WTC11 (cell line): ENCODE measurements around the gene FHIT. TPM values are rescaled to one million over a fixed set of nuclear protein-coding genes. Genes with fewer than 3 reads are reported as not detected.
A peak's percentile ranks its signal among the peaks of the same experiment; 100 is the strongest.

Source experiments
- ATAC-seq: fragments of 200-7000 bp; cut with Tn5 transposase; 2 replicates; pipeline ENCODE4 v1.10.0; 2021; ENCODE audit warnings: mild to moderate bottlenecking, moderate library complexity
- CTCF ChIA-PET: fragments of 300-600 bp; sonication (Branson Sonifier 250); formaldehyde crosslinking; loops from one replicate; lab custom pipeline; 2021; ENCODE audit warnings: antibody characterized with exemption; lab: Charles Lee
- POLR2A ChIA-PET: fragments of 350-600 bp; sonication (Branson Sonifier 250); formaldehyde crosslinking; loops from one replicate; lab custom pipeline; 2021; ENCODE audit warnings: antibody characterized with exemption; lab: Charles Lee
- DNase-seq: peaks from one replicate; pipeline ENCODE4 v3.0.0; 2021; ENCODE audit warnings: low spot score
- H3K27ac Mint-ChIP-seq: 2 replicates; pipeline ENCODE4 v1.8.0; 2021; ENCODE audit warnings: mixed read lengths
- H3K27me3 Mint-ChIP-seq: 2 replicates; pipeline ENCODE4 v1.8.0; 2021; ENCODE audit warnings: low read depth, mild to moderate bottlenecking, moderate library complexity, mixed read lengths
- H3K36me3 Mint-ChIP-seq: 2 replicates; pipeline ENCODE4 v1.8.0; 2021; ENCODE audit warnings: mixed read lengths
- H3K4me1 Mint-ChIP-seq: 2 replicates; pipeline ENCODE4 v1.8.0; 2022; ENCODE audit warnings: mixed read lengths
- H3K4me3 Mint-ChIP-seq: 2 replicates; pipeline ENCODE4 v1.8.0; 2021; ENCODE audit warnings: mild to moderate bottlenecking, moderate library complexity, mixed read lengths
- H3K9me3 Mint-ChIP-seq: 2 replicates; pipeline ENCODE4 v1.8.0; 2021; ENCODE audit warnings: mixed read lengths
- EMX1 ChIP-seq: fragments of 250-450 bp; sonication (Bioruptor Pico); IDR thresholded peaks from 2 replicates; pipeline ENCODE4 v1.8.0; 2021; ENCODE audit warnings: mild to moderate bottlenecking
- FOXJ3 ChIP-seq: sonication (generic); formaldehyde crosslinking; IDR thresholded peaks from 2 replicates; pipeline ENCODE4 v1.9.0; 2021; ENCODE audit warnings: missing genetic modification reagents, mild to moderate bottlenecking, borderline replicate concordance
- NFE2L1 ChIP-seq: sonication (generic); formaldehyde crosslinking; IDR thresholded peaks from 2 replicates; pipeline ENCODE4 v1.8.1; 2023; ENCODE audit warnings: missing genetic modification reagents
- RELA ChIP-seq: sonication (generic); formaldehyde crosslinking; IDR thresholded peaks from 2 replicates; pipeline ENCODE4 v1.8.1; 2022; ENCODE audit warnings: missing genetic modification reagents, mild to moderate bottlenecking, borderline replicate concordance
- SMAD4 ChIP-seq: sonication (generic); formaldehyde crosslinking; IDR thresholded peaks from 2 replicates; pipeline ENCODE4 v1.8.0; 2022; ENCODE audit warnings: mild to moderate bottlenecking, missing genetic modification reagents
- SOX15 ChIP-seq: fragments of 250-450 bp; sonication (Bioruptor Pico); IDR thresholded peaks from 2 replicates; pipeline ENCODE4 v1.9.0; 2021; ENCODE audit warnings: mild to moderate bottlenecking
- TEAD1 ChIP-seq: sonication (generic); formaldehyde crosslinking; IDR thresholded peaks from 2 replicates; pipeline ENCODE4 v1.8.0; 2022; ENCODE audit warnings: mild to moderate bottlenecking, missing genetic modification reagents
- ZNF121 ChIP-seq: sonication (generic); formaldehyde crosslinking; IDR thresholded peaks from 2 replicates; pipeline ENCODE4 v1.8.0; 2023; ENCODE audit warnings: missing genetic modification reagents
- ZNF317 ChIP-seq: sonication (generic); formaldehyde crosslinking; IDR thresholded peaks from 2 replicates; pipeline ENCODE4 v1.8.1; 2023; ENCODE audit warnings: low read depth, mild to moderate bottlenecking, moderate library complexity, missing genetic modification reagents, borderline replicate concordance
- ZNF396 ChIP-seq: fragments of 250-450 bp; sonication (Bioruptor Pico); IDR thresholded peaks from 2 replicates; pipeline ENCODE4 v1.8.0; 2021; ENCODE audit warnings: mild to moderate bottlenecking, moderate library complexity, borderline replicate concordance
- ZNF423 ChIP-seq: fragments of 250-450 bp; sonication (Bioruptor Pico); IDR thresholded peaks from 2 replicates; pipeline ENCODE4 v2.1.2; 2022; ENCODE audit warnings: mild to moderate bottlenecking, moderate library complexity
- total RNA-seq: library from RNA; stranded (reverse); gene quantifications from 3 replicates; pipeline ENCODE4 v1.2.3, GENCODE V29; 2021
- TF ChIP-seq, protein P1 (sequence below): sonication (generic); formaldehyde crosslinking; conservative IDR thresholded peaks from 2 replicates; pipeline ENCODE4 v1.8.1; 2023; ENCODE audit warnings: mild to moderate bottlenecking, low read depth, missing genetic modification reagents, moderate library complexity
- TF ChIP-seq, protein P2 (sequence below): sonication (generic); formaldehyde crosslinking; IDR thresholded peaks from 2 replicates; pipeline ENCODE4 v1.8.1; 2023; ENCODE audit warnings: mild to moderate bottlenecking, moderate library complexity, missing genetic modification reagents
- TF ChIP-seq, protein P3 (sequence below): sonication (generic); formaldehyde crosslinking; IDR thresholded peaks from 2 replicates; pipeline ENCODE4 v1.8.1; 2022; ENCODE audit warnings: low read depth, mild to moderate bottlenecking, moderate library complexity, missing genetic modification reagents, borderline replicate concordance
- TF ChIP-seq, protein P4 (sequence below): sonication (generic); formaldehyde crosslinking; IDR thresholded peaks from 2 replicates; pipeline ENCODE4 v1.8.1; 2022; ENCODE audit warnings: mild to moderate bottlenecking, missing genetic modification reagents, moderate library complexity, borderline replicate concordance
- TF ChIP-seq, protein P5 (sequence below): sonication (generic); formaldehyde crosslinking; IDR thresholded peaks from 2 replicates; pipeline ENCODE4 v1.8.0; 2022; ENCODE audit warnings: mild to moderate bottlenecking, missing genetic modification reagents
- TF ChIP-seq, protein P6 (sequence below): sonication (generic); formaldehyde crosslinking; IDR thresholded peaks from 2 replicates; pipeline ENCODE4 v1.8.1; 2023; ENCODE audit warnings: mild to moderate bottlenecking, missing genetic modification reagents
- TF ChIP-seq, protein P7 (sequence below): fragments of 250-450 bp; sonication (Bioruptor Pico); IDR thresholded peaks from 2 replicates; pipeline ENCODE4 v1.9.0; 2021; ENCODE audit warnings: mild to moderate bottlenecking

Gene FHIT
- total RNA-seq, 1 experiment from 2014 or later, result 2.6 TPM

DNA sequence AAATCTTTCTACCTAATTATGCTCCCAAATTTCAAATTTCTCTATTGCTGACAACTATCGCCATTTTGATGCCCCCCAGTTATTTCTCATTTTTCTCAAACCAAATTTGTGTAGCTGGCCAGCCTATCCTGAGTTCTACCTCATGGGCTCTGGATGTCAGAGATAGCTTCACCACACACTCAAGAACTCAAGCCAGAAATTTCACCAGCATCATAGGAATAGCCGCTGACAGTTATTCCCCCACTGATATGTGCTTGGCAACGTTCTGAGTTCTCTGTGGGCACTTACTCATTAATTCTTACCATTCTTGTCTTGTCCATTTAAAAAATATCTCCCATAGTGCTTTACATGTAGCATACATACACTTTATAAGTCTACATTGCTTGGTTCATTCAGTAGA lies 264.7 kb downstream of the FHIT start:
- H3K27ac Mint-ChIP-seq, result no peak overlapping the region
- TF ChIP-seq FOXJ3 (CRISPR knock-in tag) (no peak), ZNF121 (CRISPR knock-in tag) (no peak), NFE2L1 (CRISPR knock-in tag) (no peak), SMAD4 (CRISPR knock-in tag) (no peak), TEAD1 (no peak), ZNF423 (CRISPR knock-in tag) (no peak), EMX1 (CRISPR knock-in tag) (no peak), RELA (no peak)
- TF ChIP-seq, protein P1, sequence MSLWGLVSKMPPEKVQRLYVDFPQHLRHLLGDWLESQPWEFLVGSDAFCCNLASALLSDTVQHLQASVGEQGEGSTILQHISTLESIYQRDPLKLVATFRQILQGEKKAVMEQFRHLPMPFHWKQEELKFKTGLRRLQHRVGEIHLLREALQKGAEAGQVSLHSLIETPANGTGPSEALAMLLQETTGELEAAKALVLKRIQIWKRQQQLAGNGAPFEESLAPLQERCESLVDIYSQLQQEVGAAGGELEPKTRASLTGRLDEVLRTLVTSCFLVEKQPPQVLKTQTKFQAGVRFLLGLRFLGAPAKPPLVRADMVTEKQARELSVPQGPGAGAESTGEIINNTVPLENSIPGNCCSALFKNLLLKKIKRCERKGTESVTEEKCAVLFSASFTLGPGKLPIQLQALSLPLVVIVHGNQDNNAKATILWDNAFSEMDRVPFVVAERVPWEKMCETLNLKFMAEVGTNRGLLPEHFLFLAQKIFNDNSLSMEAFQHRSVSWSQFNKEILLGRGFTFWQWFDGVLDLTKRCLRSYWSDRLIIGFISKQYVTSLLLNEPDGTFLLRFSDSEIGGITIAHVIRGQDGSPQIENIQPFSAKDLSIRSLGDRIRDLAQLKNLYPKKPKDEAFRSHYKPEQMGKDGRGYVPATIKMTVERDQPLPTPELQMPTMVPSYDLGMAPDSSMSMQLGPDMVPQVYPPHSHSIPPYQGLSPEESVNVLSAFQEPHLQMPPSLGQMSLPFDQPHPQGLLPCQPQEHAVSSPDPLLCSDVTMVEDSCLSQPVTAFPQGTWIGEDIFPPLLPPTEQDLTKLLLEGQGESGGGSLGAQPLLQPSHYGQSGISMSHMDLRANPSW (CRISPR knock-in tag), result no peak
- TF ChIP-seq, protein P2, sequence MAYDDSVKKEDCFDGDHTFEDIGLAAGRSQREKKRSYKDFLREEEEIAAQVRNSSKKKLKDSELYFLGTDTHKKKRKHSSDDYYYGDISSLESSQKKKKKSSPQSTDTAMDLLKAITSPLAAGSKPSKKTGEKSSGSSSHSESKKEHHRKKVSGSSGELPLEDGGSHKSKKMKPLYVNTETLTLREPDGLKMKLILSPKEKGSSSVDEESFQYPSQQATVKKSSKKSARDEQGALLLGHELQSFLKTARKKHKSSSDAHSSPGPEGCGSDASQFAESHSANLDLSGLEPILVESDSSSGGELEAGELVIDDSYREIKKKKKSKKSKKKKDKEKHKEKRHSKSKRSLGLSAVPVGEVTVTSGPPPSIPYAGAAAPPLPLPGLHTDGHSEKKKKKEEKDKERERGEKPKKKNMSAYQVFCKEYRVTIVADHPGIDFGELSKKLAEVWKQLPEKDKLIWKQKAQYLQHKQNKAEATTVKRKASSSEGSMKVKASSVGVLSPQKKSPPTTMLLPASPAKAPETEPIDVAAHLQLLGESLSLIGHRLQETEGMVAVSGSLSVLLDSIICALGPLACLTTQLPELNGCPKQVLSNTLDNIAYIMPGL (CRISPR knock-in tag), result no peak
- TF ChIP-seq, protein P3, sequence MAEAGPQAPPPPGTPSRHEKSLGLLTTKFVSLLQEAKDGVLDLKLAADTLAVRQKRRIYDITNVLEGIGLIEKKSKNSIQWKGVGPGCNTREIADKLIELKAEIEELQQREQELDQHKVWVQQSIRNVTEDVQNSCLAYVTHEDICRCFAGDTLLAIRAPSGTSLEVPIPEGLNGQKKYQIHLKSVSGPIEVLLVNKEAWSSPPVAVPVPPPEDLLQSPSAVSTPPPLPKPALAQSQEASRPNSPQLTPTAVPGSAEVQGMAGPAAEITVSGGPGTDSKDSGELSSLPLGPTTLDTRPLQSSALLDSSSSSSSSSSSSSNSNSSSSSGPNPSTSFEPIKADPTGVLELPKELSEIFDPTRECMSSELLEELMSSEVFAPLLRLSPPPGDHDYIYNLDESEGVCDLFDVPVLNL (CRISPR knock-in tag), result no peak
- TF ChIP-seq, protein P4, sequence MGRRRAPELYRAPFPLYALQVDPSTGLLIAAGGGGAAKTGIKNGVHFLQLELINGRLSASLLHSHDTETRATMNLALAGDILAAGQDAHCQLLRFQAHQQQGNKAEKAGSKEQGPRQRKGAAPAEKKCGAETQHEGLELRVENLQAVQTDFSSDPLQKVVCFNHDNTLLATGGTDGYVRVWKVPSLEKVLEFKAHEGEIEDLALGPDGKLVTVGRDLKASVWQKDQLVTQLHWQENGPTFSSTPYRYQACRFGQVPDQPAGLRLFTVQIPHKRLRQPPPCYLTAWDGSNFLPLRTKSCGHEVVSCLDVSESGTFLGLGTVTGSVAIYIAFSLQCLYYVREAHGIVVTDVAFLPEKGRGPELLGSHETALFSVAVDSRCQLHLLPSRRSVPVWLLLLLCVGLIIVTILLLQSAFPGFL (CRISPR knock-in tag), result no peak
- TF ChIP-seq, protein P5, sequence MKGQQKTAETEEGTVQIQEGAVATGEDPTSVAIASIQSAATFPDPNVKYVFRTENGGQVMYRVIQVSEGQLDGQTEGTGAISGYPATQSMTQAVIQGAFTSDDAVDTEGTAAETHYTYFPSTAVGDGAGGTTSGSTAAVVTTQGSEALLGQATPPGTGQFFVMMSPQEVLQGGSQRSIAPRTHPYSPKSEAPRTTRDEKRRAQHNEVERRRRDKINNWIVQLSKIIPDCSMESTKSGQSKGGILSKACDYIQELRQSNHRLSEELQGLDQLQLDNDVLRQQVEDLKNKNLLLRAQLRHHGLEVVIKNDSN, result no peak
- TF ChIP-seq, all 79 proteins: peak for 0
- CTCF ChIA-PET, result no interaction called here
- ATAC-seq (no peak), DNase-seq (no peak)
- Mint-ChIP-seq H3K4me1 (0 out of 2 replicates have a peak, but pooled peaks cover 3% of the 10 kb centered on the region), H3K36me3 (peaks cover 45% of the 10 kb centered on the region), H3K4me3 (no peak overlapping the region), H3K27me3 (no peaks in the 10 kb centered on the region), H3K9me3 (peaks cover 61% of the 10 kb centered on the region)
- POLR2A ChIA-PET, result no interaction called here

DNA sequence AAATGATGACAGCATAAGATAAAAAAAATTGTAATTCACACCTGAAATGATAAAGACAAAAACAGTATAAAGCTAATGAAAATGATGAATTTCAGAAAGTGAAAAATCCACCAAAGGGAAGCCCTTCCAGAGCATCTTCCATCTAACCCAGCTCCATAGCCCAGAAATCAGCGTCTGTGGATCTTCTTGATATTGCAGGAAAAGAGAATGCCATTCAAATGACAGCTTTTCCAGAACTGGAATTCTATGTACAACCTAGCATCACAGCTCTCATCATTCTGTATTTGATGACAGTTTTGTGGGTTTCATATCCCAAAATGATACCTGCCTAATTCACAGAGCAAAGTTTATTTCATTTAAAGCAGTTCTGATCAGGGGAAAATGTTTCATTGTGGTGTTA lies 267.3 kb downstream of the FHIT start:
- Mint-ChIP-seq H3K27ac (no peak overlapping the region), H3K9me3 (peaks cover 61% of the 10 kb centered on the region), H3K4me3 (no peak overlapping the region), H3K4me1 (peaks cover 2% of the 10 kb centered on the region; the same call in 1 of the 2 replicates), H3K36me3 (peaks cover 45% of the 10 kb centered on the region), H3K27me3 (no peaks in the 10 kb centered on the region; the same call in 1 of the 2 replicates)
- no peak for ATAC-seq
- DNase-seq, result no peak
- POLR2A ChIA-PET, result no interaction called here
- CTCF ChIA-PET, result no interaction called here
- TF ChIP-seq, protein P6, sequence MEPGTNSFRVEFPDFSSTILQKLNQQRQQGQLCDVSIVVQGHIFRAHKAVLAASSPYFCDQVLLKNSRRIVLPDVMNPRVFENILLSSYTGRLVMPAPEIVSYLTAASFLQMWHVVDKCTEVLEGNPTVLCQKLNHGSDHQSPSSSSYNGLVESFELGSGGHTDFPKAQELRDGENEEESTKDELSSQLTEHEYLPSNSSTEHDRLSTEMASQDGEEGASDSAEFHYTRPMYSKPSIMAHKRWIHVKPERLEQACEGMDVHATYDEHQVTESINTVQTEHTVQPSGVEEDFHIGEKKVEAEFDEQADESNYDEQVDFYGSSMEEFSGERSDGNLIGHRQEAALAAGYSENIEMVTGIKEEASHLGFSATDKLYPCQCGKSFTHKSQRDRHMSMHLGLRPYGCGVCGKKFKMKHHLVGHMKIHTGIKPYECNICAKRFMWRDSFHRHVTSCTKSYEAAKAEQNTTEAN (CRISPR knock-in tag), result no peak
- TF ChIP-seq, protein P7, sequence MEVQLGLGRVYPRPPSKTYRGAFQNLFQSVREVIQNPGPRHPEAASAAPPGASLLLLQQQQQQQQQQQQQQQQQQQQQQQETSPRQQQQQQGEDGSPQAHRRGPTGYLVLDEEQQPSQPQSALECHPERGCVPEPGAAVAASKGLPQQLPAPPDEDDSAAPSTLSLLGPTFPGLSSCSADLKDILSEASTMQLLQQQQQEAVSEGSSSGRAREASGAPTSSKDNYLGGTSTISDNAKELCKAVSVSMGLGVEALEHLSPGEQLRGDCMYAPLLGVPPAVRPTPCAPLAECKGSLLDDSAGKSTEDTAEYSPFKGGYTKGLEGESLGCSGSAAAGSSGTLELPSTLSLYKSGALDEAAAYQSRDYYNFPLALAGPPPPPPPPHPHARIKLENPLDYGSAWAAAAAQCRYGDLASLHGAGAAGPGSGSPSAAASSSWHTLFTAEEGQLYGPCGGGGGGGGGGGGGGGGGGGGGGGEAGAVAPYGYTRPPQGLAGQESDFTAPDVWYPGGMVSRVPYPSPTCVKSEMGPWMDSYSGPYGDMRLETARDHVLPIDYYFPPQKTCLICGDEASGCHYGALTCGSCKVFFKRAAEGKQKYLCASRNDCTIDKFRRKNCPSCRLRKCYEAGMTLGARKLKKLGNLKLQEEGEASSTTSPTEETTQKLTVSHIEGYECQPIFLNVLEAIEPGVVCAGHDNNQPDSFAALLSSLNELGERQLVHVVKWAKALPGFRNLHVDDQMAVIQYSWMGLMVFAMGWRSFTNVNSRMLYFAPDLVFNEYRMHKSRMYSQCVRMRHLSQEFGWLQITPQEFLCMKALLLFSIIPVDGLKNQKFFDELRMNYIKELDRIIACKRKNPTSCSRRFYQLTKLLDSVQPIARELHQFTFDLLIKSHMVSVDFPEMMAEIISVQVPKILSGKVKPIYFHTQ (CRISPR knock-in tag), result no peak
- TF ChIP-seq ZNF396 (CRISPR knock-in tag) (no peak), ZNF317 (CRISPR knock-in tag) (peak; percentile 96), SOX15 (no peak)
